Kidney (tissue), 14 donors: ENCODE results near the gene GSG1L. TPM values are rescaled to one million over a fixed set of nuclear protein-coding genes. Genes with fewer than 3 reads are reported as not detected.

Source experiments
- DNase-seq, 5 donors: peaks; one replicate each; pipeline ENCODE4 v3.0.0-alpha.2; 2013 to 2020
- FAIRE-seq: peaks from 2 replicates; lab custom pipeline; 2012; peaks lifted over from hg19 to GRCh38; lab: Jason Lieb, UNC
- H3K27ac ChIP-seq, 2 donors: one replicate each; pipeline ENCODE4 v1.7.0; 2013; ENCODE audit warnings: low read depth in 2 of 2, low read length in 2 of 2, inconsistent platforms in 1 of 2
- H3K27me3 ChIP-seq: one replicate; pipeline ENCODE4 v1.7.1; 2013; ENCODE audit warnings: low read length, inconsistent platforms; ENCODE audit not compliant: control insufficient read depth, insufficient read depth
- H3K36me3 ChIP-seq, 3 donors: one replicate each; pipeline versions ENCODE4 v1.7.0 to v1.7.1; 2013; ENCODE audit warnings: low read length in 3 of 3, control low read depth in 1 of 3, inconsistent platforms in 1 of 3; ENCODE audit not compliant: insufficient read depth in 3 of 3, control insufficient read depth in 2 of 3
- H3K4me1 ChIP-seq, 3 donors: one replicate each; pipeline versions ENCODE4 v1.7.0 to v1.7.1; 2013; ENCODE audit warnings: low read length in 3 of 3, inconsistent platforms in 1 of 3, low read depth in 1 of 3; ENCODE audit not compliant: control insufficient read depth in 2 of 3, insufficient read depth in 2 of 3
- H3K4me3 ChIP-seq, 3 donors: one replicate each; pipeline versions ENCODE4 v1.7.0 to v1.8.1; 2013; ENCODE audit warnings: low read length in 3 of 3, control low read depth in 1 of 3, inconsistent platforms in 1 of 3
- H3K9ac ChIP-seq, 3 donors: one replicate each; pipeline versions ENCODE4 v1.7.0 to v1.7.1; 2013; ENCODE audit warnings: low read length in 3 of 3, control low read depth in 1 of 3, inconsistent platforms in 1 of 3
- H3K9me3 ChIP-seq, 3 donors: one replicate each; pipeline versions ENCODE4 v1.7.0 to v1.7.1; 2013; ENCODE audit warnings: low read length in 3 of 3, control low read depth in 1 of 3, inconsistent platforms in 1 of 3; ENCODE audit not compliant: control insufficient read depth in 2 of 3, insufficient read depth in 1 of 3
- CTCF ChIP-seq: IDR thresholded peaks from 3 replicates; pipeline ENCODE4 v1.5.1; 2012; ENCODE audit warnings: mild to moderate bottlenecking, moderate library complexity, borderline replicate concordance; ENCODE audit not compliant: insufficient read depth; ENCODE audit errors: extremely low read depth
- intact Hi-C: fragments of 100-400 bp; cut with DNase I; formaldehyde crosslinking; loops from one replicate; pipeline ENCODE4 v1.11.1; 2022
- polyA plus RNA-seq: library from polyadenylated mRNA; stranded (reverse); fragments of 350-450 nt; fragmentation: Illumina TruSeq; extraction: RNeasy Lipid Tissue Mini Kit (QIAGEN cat#74804); gene quantifications from one replicate; pipeline ENCODE4 v1.2.3, GENCODE V29; 2014; ENCODE audit warnings: low read depth, low replicate concordance; ENCODE audit not compliant: insufficient read depth
- total RNA-seq: library from RNA; stranded (reverse); fragmentation: NEBNext Ultra II Directional; extraction: Animal tissue kit (Norgen Biotek cat#: 25700); gene quantifications from one replicate; pipeline ENCODE4 v1.2.1, GENCODE V29; 2021
- donor health status: control.
- donor health status: control.
- donor health status: control.
- donor health status: control.
- donor health status: control.
- donor health status: DM: yes; HTN: yes; CAD: no.
- donor health status: Normal renal cell carcinoma (clear cell type).

Gene GSG1L
- total and polyA plus RNA-seq, 2 donors from 2014 or later, result not detected

GRCh38 chr16:27995378-27995777, 68.1 kb downstream of the GSG1L start:
- no peak overlapping the region for H3K27ac ChIP-seq
- intact Hi-C loops, result no loop called here
- H3K27me3 ChIP-seq, result no peaks in the 10 kb centered on the region
- DNase-seq (no peak), FAIRE-seq (no peak)
- H3K9me3 ChIP-seq, result no peaks in the 10 kb centered on the region
- TF ChIP-seq CTCF, result no peak
- no peaks in the 10 kb centered on the region for H3K36me3 ChIP-seq
- H3K9ac ChIP-seq, result no peak overlapping the region
- H3K4me1 ChIP-seq, result no peaks in the 10 kb centered on the region
- H3K4me3 ChIP-seq, result no peak overlapping the region

GRCh38 chr16:27994686-27995085, 68.8 kb downstream of the GSG1L start:
- no peak overlapping the region for H3K4me3 ChIP-seq
- no peak overlapping the region for H3K27ac ChIP-seq
- H3K4me1 ChIP-seq, result no peaks in the 10 kb centered on the region
- intact Hi-C loops, result no loop called here
- no peak for TF ChIP-seq CTCF
- no peak overlapping the region for H3K9ac ChIP-seq
- FAIRE-seq, result no peak
- H3K36me3 ChIP-seq, result no peaks in the 10 kb centered on the region
- DNase-seq, result peak in 1 of 5 donors; percentile 3
- no peaks in the 10 kb centered on the region for H3K9me3 ChIP-seq
- no peaks in the 10 kb centered on the region for H3K27me3 ChIP-seq

GRCh38 chr16:27993587-27993986, 69.9 kb downstream of the GSG1L start:
- no peaks in the 10 kb centered on the region for H3K27me3 ChIP-seq
- H3K4me3 ChIP-seq, result no peak overlapping the region
- no peaks in the 10 kb centered on the region for H3K9me3 ChIP-seq
- DNase-seq (peak in 1 of 5 donors; percentile 9), FAIRE-seq (no peak)
- no peak for TF ChIP-seq CTCF
- H3K36me3 ChIP-seq, result no peaks in the 10 kb centered on the region
- intact Hi-C loops, result no loop called here
- H3K27ac ChIP-seq, result no peak overlapping the region
- H3K4me1 ChIP-seq, result no peaks in the 10 kb centered on the region
- no peak overlapping the region for H3K9ac ChIP-seq

GRCh38 chr16:27991876-27992275, 71.6 kb downstream of the GSG1L start:
- Histone ChIP-seq H3K27ac (no peak overlapping the region), H3K27me3 (no peaks in the 10 kb centered on the region), H3K4me1 (no peaks in the 10 kb centered on the region), H3K4me3 (no peak overlapping the region), H3K9ac (no peak overlapping the region), H3K9me3 (no peaks in the 10 kb centered on the region), H3K36me3 (no peaks in the 10 kb centered on the region)
- DNase-seq, result peak in 1 of 5 donors; percentile 2
- no peak for FAIRE-seq
- TF ChIP-seq CTCF, result no peak
- intact Hi-C loops, result no loop called here
